Astrocyte of the cerebellum (primary cell): ENCODE measurements around the gene SLC66A2.

ENCODE experiments used
- DNase-seq: peaks from one replicate; pipeline ENCODE4 v3.0.0-alpha.2; 2011; ENCODE audit warnings: low read depth
- H3K4me3 ChIP-seq: 2 replicates; pipeline ENCODE4 v1.5.1; 2011; ENCODE audit warnings: mild to moderate bottlenecking, low read depth, low read length, moderate library complexity
- CTCF ChIP-seq: IDR thresholded peaks from 2 replicates; pipeline ENCODE4 v1.5.1; 2012; ENCODE audit warnings: low read length, low read depth, moderate library complexity, mild to moderate bottlenecking; ENCODE audit errors: missing control alignments
- in situ Hi-C: cut with HindIII; loops from 2 replicates; pipeline ENCODE4 v1.10.0; 2017; ENCODE audit warnings: low sequenced_read_pairs

The SLC66A2 gene

DNA sequence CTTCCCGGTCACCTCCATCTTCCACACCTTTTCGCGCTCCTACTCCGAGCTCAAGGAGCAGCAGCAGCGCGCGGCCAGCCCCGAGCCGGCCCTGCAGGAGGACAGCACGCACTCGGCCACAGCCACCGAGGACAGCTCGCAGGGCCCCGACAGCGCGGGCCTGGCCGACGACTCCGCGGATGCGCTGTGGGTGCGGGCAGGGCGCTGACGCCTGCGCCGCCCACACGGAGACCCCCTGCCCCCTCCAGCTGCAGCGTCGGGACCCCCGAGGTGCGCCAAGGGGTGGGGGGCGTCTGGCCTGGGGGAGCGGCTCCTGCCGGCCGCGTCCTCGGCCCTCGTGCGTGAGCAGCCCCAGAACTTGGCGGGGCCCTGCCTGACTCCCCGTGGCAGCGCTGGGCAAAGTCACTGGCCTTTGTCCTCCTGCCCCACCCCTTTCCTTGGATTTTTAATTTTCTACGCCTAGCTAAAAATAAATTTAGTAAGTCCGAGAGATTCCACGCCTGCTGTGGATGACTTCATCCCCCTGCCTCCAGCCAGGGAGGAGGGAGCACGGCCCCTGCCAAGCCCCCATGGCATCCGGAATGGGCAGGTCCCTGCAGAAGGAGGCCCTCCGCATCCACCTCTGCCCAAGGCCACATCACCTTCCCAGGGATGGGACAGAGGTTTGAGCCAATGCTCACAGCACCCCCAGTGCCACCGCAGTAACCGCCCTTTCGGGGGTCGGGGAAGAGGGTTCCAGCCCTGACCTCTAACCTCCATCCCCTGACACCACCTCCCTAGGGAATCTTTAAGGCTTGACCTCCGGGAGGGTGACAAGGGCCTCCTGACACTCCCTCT is 51.6 kb downstream of the SLC66A2 start:
- DNase-seq, result no peak
- H3K4me3 ChIP-seq, result no peak overlapping the region
- TF ChIP-seq CTCF, result no peak
- in situ Hi-C loops, result no loop called here

- TF ChIP-seq CTCF, result no peak
- in situ Hi-C loops, result no loop called here
- H3K4me3 ChIP-seq, result no peak overlapping the region
- DNase-seq, result no peak
Measured at GRCh38 chr18:79898952-79899608, 52.4 kb downstream of the SLC66A2 start.

DNA sequence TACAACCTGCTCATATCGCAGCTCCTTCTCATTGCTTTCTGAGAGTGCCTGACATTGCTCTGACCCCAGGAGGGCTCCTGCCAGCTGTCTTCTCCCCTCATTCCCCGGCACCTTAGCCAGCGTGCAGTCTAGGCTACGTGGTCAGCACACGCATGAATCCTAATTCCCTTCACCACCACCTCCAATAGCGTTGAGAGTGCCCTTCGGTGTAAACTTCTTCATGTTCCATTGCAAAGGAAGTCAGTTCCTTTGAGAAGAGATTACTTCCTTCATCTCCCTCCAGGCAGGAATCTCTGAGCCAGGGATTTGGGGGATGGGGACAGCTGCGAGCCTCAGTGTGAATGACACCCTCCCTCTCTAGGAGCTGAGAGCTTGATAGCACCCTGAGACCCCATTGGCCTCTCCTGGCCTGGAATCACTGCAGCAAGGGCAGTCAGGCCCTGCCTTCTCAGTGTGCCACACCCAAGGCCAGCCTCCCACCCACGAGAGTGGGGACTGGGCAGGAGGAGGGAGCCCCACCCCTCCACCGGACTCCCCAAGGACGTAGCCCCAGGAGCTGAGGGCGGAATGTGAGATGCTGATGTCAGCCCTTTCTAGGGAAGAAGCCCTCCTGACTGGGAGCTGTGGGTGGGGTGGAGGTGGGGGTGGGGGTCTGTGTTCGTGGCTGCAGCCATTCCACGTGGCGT is 53.4 kb downstream of the SLC66A2 start:
- H3K4me3 ChIP-seq, result no peak overlapping the region
- TF ChIP-seq CTCF, result no peak
- in situ Hi-C loops, result no loop called here
- DNase-seq, result no peak

DNA sequence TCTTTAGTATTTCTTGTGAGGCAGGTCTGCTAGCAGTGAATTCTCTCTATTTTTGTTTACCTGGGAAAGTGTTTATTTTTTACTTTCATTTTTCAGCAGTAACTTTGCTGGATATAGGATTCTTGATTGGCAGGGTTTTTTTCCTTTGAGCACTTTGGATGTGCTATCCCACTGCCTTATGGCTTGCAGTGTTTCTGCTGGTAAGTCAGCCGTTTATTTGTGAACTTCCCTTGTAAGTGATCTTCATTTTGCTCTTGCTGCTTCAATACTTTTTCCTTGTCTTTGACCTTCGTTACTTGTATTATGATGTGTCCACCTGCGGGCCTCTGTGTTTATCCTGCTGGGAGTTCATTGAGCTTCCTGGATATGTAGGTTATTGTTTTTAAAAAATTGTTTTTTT is 54.7 kb downstream of the SLC66A2 start:
- DNase-seq, result no peak
- TF ChIP-seq CTCF, result no peak
- H3K4me3 ChIP-seq, result no peak overlapping the region
- in situ Hi-C loops, result no loop called here

- H3K4me3 ChIP-seq, result no peak overlapping the region
- in situ Hi-C loops, result no loop called here
- no peak for DNase-seq
- no peak for TF ChIP-seq CTCF
Measured at GRCh38 chr18:79890674-79891073, 60.8 kb downstream of the SLC66A2 start.

DNA sequence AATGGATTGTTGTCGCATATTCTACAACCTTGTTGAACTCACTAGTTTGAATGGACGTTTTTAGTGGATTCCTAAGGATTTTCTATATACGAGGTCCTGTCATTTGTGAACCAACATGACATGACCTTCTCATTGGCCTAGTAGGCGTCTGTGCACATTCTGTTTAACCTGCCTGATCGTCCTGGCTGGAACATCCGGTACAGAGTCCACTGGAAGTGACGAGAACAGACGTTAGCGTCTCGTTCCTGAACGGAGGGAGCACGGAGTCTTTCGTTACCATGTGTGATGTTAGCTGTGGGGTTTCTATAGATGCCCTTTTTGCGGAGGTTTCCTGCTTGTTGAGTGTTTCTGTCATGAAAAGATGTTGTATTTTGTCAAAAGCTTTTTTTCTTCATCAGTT is 61.9 kb downstream of the SLC66A2 start:
- H3K4me3 ChIP-seq, result no peak overlapping the region
- in situ Hi-C loops, result no loop called here
- TF ChIP-seq CTCF, result no peak
- no peak for DNase-seq
